ENCODE data around the gene AMT.

DNA sequence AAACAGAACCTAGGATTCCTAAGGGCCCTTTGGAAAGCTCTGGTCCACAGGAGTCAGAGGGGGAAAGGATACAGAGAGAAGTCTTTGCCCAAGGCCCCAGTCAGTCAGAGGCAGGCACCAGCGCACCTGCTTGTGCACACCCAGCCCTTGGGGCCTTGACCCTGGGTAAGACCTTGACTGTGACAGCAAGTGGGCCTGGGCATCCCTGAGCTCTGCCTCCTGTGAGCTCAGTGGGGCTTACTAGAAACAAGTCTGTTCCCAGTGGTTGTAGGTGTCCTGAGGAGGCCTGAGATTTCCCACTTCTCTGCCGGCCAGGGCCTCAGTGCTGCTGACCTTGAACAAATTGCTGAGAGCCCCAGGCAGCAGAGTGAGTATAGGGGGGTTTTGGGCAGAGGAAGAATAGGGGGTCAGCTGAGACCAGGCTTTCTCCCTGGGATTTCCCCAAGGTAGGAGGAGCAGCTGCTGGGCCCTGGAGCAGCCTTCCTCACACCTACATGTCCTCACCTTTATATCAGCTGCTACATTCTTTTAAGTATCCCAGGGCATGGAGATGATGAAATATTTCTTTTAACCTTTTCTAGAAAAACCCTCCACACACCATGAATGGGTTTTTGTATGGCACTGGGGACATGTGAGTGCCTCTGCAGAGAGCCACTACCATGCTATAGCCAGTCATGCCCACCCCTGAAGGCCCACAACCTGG lies 38.1 kb upstream of the AMT start:
- no peak for TF ChIP-seq YY1 (IDR thresholded peaks at IDR 0.05; ENCODE audit: insufficient read depth, insufficient read length)
- no peak for TF ChIP-seq SUZ12 (IDR thresholded peaks at IDR 0.05; ENCODE audit: extremely low read depth, insufficient read depth, insufficient read length)
- no peak for TF ChIP-seq ZNF274 (IDR thresholded peaks at IDR 0.05; ENCODE audit: low read depth, low read length)

Data from NT2/D1 (cell line).